Stomach (tissue), 8 donors: ENCODE results near the gene SMIM45.
A peak's percentile ranks its signal among the peaks of the same experiment; 100 is the strongest.

ENCODE experiments used
- DNase-seq, 2 donors: peaks; one replicate each; pipeline versions ENCODE4 v3.0.0 to v3.0.0-alpha.2; 2013 to 2019
- H3K27ac ChIP-seq, 5 donors: fragments of 200-600 bp in 4 of 5; sonication (generic) in 4 of 5; one replicate each; pipeline ENCODE4 v1.5.1; 2013 to 2019; ENCODE audit warnings: mild to moderate bottlenecking in 1 of 5, moderate library complexity in 1 of 5
- H3K27me3 ChIP-seq, 3 donors: fragments of 200-600 bp; sonication (generic); one replicate each; pipeline ENCODE4 v1.5.1; 2017 to 2019; ENCODE audit warnings: mixed run types in 1 of 3
- H3K36me3 ChIP-seq, 4 donors: fragments of 200-600 bp; sonication (generic); 1 replicate in 3 of 4; 2 replicates in 1 of 4; pipeline ENCODE4 v1.5.1; 2016 to 2019
- H3K4me1 ChIP-seq, 4 donors: fragments of 200-600 bp; sonication (generic); one replicate each; pipeline ENCODE4 v1.5.1; 2016 to 2019
- H3K4me3 ChIP-seq, 4 donors: fragments of 200-600 bp; sonication (generic) in 3 of 4; one replicate each; pipeline ENCODE4 v1.5.1; 2016 to 2019; ENCODE audit warnings: mild to moderate bottlenecking in 1 of 4
- H3K9me3 ChIP-seq, 4 donors: fragments of 200-600 bp; sonication (generic); one replicate each; pipeline ENCODE4 v1.5.1; 2016 to 2019
- CTCF ChIP-seq, 7 experiments: fragments of 450-650 bp in 4 of 7; fragments of 200-600 bp in 3 of 7; sonication (generic) in 3 of 7; IDR thresholded peaks; one replicate each; pipeline ENCODE4 v1.5.1; 2016 to 2019; ENCODE audit warnings: antibody characterized with exemption in 7 of 7, control low read depth in 2 of 7, mild to moderate bottlenecking in 1 of 7
- EP300 ChIP-seq: sonication (generic); formaldehyde crosslinking; IDR thresholded peaks from one replicate; pipeline ENCODE4 v1.6.1; 2017; ENCODE audit warnings: antibody characterized with exemption
- POLR2A ChIP-seq, 4 donors: fragments of 450-650 bp; IDR thresholded peaks; one replicate each; pipeline ENCODE4 v1.6.1; 2016; ENCODE audit warnings: antibody characterized with exemption in 4 of 4, control low read depth in 2 of 4, mild to moderate bottlenecking in 1 of 4, moderate library complexity in 1 of 4
- POLR2AphosphoS5 ChIP-seq, 3 donors: sonication (generic); formaldehyde crosslinking; IDR thresholded peaks; one replicate each; pipeline ENCODE4 v1.6.1; 2016; ENCODE audit warnings: antibody characterized with exemption in 3 of 3
- WGBS, 5 donors: extraction: QIAGEN DNeasy Blood & Tissue Kit in 3 of 5; methylation state at CpG; one replicate each; pipeline versions ENCODE4 v1.1.5 to v1.1.7; 2013 to 2018; 5-methylcytosine and 5-hydroxymethylcytosine counted together
- intact Hi-C: fragments of 100-400 bp; cut with DNase I; formaldehyde crosslinking; loops from one replicate; pipeline ENCODE4 v1.15.1; 2023; ENCODE audit warnings: low total_unique reads
- donor health status: healthy with polysubstance abuse.
- donor health status: Bipolar disorder and iron deficiency.
- donor health status: healthy.

Gene SMIM45

GRCh38 chr22:41951898-41952474 is at the start of gene SMIM45:
Gene SMIM45, plus strand, starts transcription at chr22:41952150.
- intact Hi-C loops: no loop called here
- 55 to 72% (median 63%) methylated on average over 7 to 16 of the region's 16 CpGs for WGBS, 5 donors
- Histone ChIP-seq H3K36me3 (no peaks in the 10 kb centered on the region), H3K27me3 (peaks cover 0 to 14% (median 0%) of the 10 kb centered on the region in 3 donors), H3K4me1 (peaks cover 3 to 9% (median 5%) of the 10 kb centered on the region in 4 donors), H3K9me3 (no peaks in the 10 kb centered on the region), H3K27ac (no peak within 1 kb of the TSS), H3K4me3 (no peak within 1 kb of the TSS)
- DNase-seq: peak in 1 of 2 donors; percentile 74
- no peak for TF ChIP-seq POLR2AphosphoS5 (IDR thresholded peaks at IDR 0.05)
- no peak for TF ChIP-seq POLR2A (IDR thresholded peaks at IDR 0.05)
- TF ChIP-seq CTCF (IDR thresholded peaks at IDR 0.05): no peak
- no peak for TF ChIP-seq EP300

- no peak overlapping the region for H3K4me3 ChIP-seq
- H3K36me3 ChIP-seq: peaks cover 55 to 100% (median 98%) of the 10 kb centered on the region in 4 donors
- intact Hi-C loops: no loop called here
Observed at GRCh38 chr22:41902932-41903421, 49.0 kb upstream of the SMIM45 start.

GRCh38 chr22:41904450-41905410 is 47.2 kb upstream of the SMIM45 start:
- Histone ChIP-seq H3K9me3 (no peaks in the 10 kb centered on the region), H3K27me3 (peaks cover 0 to 11% (median 4%) of the 10 kb centered on the region in 3 donors), H3K27ac (no peak overlapping the region), H3K36me3 (peaks cover 37 to 83% (median 80%) of the 10 kb centered on the region in 4 donors), H3K4me3 (no peak overlapping the region), H3K4me1 (peaks cover 3 to 42% (median 26%) of the 10 kb centered on the region in 4 donors)
- no peak for DNase-seq
- intact Hi-C loops: no loop called here
- 90 to 95% (median 93%) methylated on average over 17 to 24 of the region's 24 CpGs for WGBS, 5 donors
- TF ChIP-seq CTCF (IDR thresholded peaks at IDR 0.05): no peak

More at GRCh38 chr22:41902932-41903421, 49.0 kb upstream of the SMIM45 start:
- H3K27me3 ChIP-seq: no peaks in the 10 kb centered on the region
- H3K9me3 ChIP-seq: no peaks in the 10 kb centered on the region
- 38 to 72% (median 55%) methylated on average over 5 to 15 of the region's 15 CpGs for WGBS, 5 donors
- peak overlapping the region; percentile 56 to 79 (median 62) for H3K27ac ChIP-seq
- H3K4me1 ChIP-seq: peaks cover 0 to 24% (median 16%) of the 10 kb centered on the region in 4 donors
- TF ChIP-seq POLR2AphosphoS5 (IDR thresholded peaks at IDR 0.05): peak in 2 of 3 donors; percentile 48 to 54
- no peak for TF ChIP-seq EP300
- peak in 1 of 2 donors; percentile 96 for DNase-seq

- Histone ChIP-seq H3K4me1 (peaks cover 12 to 51% (median 35%) of the 10 kb centered on the region in 4 donors), H3K27me3 (peaks cover 0 to 20% (median 13%) of the 10 kb centered on the region in 3 donors), H3K9me3 (no peaks in the 10 kb centered on the region), H3K36me3 (peaks cover 31 to 74% (median 72%) of the 10 kb centered on the region in 4 donors), H3K27ac (no peak overlapping the region), H3K4me3 (no peak overlapping the region)
- 91 to 94% (median 92%) methylated on average over 23 of the region's 23 CpGs for WGBS, 5 donors
- no peak for TF ChIP-seq POLR2A (IDR thresholded peaks at IDR 0.05)
- no peak for TF ChIP-seq EP300
- no peak for TF ChIP-seq POLR2AphosphoS5 (IDR thresholded peaks at IDR 0.05)
- TF ChIP-seq CTCF (IDR thresholded peaks at IDR 0.05): no peak
- intact Hi-C loops: no loop called here
- DNase-seq: no peak
Observed at GRCh38 chr22:41905411-41906202, 46.3 kb upstream of the SMIM45 start.
